PFSK-1 (cell line): ENCODE data around the gene CDC7.

Source experiments
- FOXP2 ChIP-seq: optimal IDR thresholded peaks from 2 replicates; pipeline ENCODE3; 2011; ENCODE audit warnings: borderline replicate concordance, control low read depth, inconsistent platforms; ENCODE audit not compliant: insufficient read depth; ENCODE audit errors: extremely low read length, extremely low read depth
- POLR2AphosphoS5 ChIP-seq: IDR thresholded peaks from 2 replicates; pipeline ENCODE4 v1.6.1; 2012; ENCODE audit warnings: low read depth, mild to moderate bottlenecking, control low read depth, low read length, moderate library complexity
- SIN3A ChIP-seq: IDR thresholded peaks from 2 replicates; pipeline ENCODE4 v1.6.1; 2012; ENCODE audit warnings: mild to moderate bottlenecking, low read length, moderate library complexity, borderline replicate concordance; ENCODE audit not compliant: insufficient read depth
- TAF1 ChIP-seq: IDR thresholded peaks from 2 replicates; pipeline ENCODE4 v1.6.1; 2012; ENCODE audit warnings: low read length, control low read depth, borderline replicate concordance; ENCODE audit not compliant: insufficient read depth
- TF ChIP-seq, protein P1 (sequence below), 2 experiments: IDR thresholded peaks; 2 replicates each; pipeline versions ENCODE4 v1.6.1 to v1.8.0; 2011 to 2012; ENCODE audit warnings: low read depth in 2 of 2, low read length in 2 of 2, control low read depth in 1 of 2, inconsistent platforms in 1 of 2, mild to moderate bottlenecking in 1 of 2, moderate library complexity in 1 of 2; ENCODE audit not compliant: insufficient read depth in 1 of 2

Gene CDC7

DNA sequence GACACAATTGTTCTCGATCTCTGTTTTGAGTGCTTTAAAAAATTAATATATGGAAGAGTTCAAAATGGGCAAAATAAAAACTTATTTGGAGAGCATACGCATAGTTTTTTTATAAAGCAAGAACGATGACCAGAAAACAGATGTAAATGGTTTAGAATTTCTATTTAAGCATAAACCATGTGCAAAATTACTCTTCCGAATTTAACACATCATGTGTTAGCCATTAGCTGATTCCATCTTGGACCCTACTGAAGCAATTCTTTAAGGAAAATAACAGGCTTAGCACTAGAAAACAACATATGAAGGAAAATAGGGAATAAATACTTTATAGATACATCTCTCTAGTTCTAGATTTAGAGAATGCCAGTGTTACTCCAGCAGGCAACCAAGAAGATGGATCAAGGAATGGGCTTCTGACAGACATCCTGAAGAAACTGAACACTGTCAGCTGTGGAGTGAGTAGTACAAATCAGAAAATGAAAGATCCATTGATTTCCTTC is 26.7 kb downstream of the CDC7 start:
- TF ChIP-seq FOXP2, result no peak
- no peak for TF ChIP-seq SIN3A
- TF ChIP-seq TAF1, result no peak
- TF ChIP-seq, protein P1, sequence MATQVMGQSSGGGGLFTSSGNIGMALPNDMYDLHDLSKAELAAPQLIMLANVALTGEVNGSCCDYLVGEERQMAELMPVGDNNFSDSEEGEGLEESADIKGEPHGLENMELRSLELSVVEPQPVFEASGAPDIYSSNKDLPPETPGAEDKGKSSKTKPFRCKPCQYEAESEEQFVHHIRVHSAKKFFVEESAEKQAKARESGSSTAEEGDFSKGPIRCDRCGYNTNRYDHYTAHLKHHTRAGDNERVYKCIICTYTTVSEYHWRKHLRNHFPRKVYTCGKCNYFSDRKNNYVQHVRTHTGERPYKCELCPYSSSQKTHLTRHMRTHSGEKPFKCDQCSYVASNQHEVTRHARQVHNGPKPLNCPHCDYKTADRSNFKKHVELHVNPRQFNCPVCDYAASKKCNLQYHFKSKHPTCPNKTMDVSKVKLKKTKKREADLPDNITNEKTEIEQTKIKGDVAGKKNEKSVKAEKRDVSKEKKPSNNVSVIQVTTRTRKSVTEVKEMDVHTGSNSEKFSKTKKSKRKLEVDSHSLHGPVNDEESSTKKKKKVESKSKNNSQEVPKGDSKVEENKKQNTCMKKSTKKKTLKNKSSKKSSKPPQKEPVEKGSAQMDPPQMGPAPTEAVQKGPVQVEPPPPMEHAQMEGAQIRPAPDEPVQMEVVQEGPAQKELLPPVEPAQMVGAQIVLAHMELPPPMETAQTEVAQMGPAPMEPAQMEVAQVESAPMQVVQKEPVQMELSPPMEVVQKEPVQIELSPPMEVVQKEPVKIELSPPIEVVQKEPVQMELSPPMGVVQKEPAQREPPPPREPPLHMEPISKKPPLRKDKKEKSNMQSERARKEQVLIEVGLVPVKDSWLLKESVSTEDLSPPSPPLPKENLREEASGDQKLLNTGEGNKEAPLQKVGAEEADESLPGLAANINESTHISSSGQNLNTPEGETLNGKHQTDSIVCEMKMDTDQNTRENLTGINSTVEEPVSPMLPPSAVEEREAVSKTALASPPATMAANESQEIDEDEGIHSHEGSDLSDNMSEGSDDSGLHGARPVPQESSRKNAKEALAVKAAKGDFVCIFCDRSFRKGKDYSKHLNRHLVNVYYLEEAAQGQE (IDR thresholded peaks at IDR 0.05; ENCODE audit: insufficient read depth in 1 of 2, low read depth in 2 of 2, low read length in 2 of 2), result no peak
- TF ChIP-seq POLR2AphosphoS5, result no peak

DNA sequence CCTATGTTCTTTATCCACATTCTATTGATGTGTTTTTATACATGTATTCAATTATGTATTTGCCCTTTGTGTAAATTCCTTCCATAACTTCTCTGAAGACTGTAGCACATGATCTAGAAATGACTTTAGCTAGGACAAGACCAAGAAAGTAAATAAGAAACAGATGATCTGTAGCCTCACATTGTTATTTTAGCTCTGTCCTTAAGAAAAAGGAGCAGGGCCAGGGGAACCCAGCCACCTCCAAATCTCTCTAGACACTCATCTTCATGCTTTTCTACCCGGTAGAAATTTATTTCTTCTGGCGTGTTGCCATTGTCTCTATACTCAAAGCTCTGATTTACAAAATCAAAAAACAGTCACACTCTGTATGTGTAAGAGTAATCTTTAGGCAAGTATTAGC is 27.1 kb downstream of the CDC7 start:
- TF ChIP-seq FOXP2 (no peak), POLR2AphosphoS5 (no peak), SIN3A (no peak), TAF1 (no peak)
- TF ChIP-seq, protein P1 (IDR thresholded peaks at IDR 0.05; ENCODE audit: insufficient read depth in 1 of 2, low read depth in 2 of 2, low read length in 2 of 2), result no peak

DNA sequence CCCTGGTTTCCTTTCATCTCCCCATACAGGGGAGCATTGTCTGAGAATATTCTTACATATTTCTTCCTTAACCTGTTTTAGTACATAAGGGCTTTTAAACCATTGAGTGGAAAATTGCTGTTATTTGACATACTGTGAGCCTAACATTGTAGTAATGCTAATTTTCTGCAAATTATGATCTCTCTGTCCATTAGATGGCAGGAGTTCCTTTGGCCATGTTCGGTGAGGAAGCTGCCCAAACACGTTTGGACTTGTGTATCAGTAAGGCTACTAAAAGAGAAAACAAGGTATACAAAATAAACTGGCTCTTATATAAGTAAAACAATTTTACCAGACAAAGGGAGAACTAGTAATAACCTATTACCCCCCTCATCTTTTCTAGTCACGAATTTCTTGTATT is 29.2 kb downstream of the CDC7 start:
- TF ChIP-seq FOXP2 (no peak), POLR2AphosphoS5 (no peak), TAF1 (no peak), SIN3A (no peak)
- TF ChIP-seq, protein P1 (IDR thresholded peaks at IDR 0.05; ENCODE audit: insufficient read depth in 1 of 2, low read depth in 2 of 2, low read length in 2 of 2), result no peak

DNA sequence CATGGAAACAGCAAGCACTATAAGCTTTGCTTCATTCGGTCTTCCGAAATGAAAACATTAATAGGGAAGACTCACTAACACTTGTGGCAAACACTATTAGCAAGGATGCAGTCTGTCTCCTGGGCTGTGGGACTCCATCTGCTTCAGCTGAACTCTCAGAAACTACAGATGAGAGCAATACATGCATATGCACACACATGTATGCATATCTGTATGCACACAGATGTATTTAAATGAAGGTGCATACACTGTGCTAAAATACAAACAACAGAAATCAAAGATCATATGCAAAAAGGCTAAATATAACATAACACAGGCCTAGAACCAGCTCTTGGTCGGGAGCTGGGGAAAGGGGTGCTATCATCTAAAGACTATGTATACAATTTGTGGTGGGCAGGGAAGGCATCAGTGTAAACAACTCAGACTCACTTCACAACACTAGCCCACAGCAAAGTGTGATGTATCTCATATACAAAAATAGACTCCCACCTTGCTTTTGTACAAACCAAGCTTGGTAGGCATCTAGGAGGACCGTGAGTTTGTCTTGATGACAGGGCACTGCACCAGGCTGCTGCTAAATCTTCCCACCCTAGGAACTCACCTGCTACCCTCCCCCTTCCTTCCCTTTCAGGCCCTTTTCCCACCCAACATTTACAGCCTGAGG is 32.8 kb downstream of the CDC7 start:
- TF ChIP-seq, protein P1 (IDR thresholded peaks at IDR 0.05; ENCODE audit: insufficient read depth in 1 of 2, low read depth in 2 of 2, low read length in 2 of 2), result no peak
- TF ChIP-seq SIN3A, result no peak
- TF ChIP-seq FOXP2, result no peak
- no peak for TF ChIP-seq TAF1

DNA sequence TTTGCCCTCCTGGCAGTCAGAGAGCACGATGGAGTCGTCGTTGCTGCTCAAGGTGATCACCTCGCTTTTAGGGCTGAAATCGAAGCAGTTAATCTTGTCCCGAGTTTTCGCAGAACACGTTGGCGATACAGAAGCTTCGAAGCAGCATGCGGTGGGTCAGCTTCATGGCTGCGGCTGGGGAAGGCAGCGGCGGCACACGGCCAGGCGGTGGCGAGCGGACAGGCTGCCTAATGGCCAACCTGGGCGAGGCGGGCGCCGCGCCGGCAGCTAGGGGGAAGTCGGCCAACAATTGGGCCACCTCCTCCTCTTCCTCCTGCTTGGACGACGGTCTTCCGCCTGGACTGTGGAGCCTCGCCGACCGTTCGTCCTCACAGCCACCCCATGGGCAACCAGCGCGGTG is 34.8 kb downstream of the CDC7 start:
- TF ChIP-seq POLR2AphosphoS5 (no peak), FOXP2 (no peak), SIN3A (no peak), TAF1 (no peak)
- TF ChIP-seq, protein P1 (IDR thresholded peaks at IDR 0.05; ENCODE audit: insufficient read depth in 1 of 2, low read depth in 2 of 2, low read length in 2 of 2), result no peak
